NCI-H345 (cell line): ENCODE measurements around the gene KCNMA1.

Source experiments
- DNase-seq: peaks from one replicate; lab custom pipeline; 2025; lab: John Stamatoyannopoulos, UW

Gene KCNMA1

DNA sequence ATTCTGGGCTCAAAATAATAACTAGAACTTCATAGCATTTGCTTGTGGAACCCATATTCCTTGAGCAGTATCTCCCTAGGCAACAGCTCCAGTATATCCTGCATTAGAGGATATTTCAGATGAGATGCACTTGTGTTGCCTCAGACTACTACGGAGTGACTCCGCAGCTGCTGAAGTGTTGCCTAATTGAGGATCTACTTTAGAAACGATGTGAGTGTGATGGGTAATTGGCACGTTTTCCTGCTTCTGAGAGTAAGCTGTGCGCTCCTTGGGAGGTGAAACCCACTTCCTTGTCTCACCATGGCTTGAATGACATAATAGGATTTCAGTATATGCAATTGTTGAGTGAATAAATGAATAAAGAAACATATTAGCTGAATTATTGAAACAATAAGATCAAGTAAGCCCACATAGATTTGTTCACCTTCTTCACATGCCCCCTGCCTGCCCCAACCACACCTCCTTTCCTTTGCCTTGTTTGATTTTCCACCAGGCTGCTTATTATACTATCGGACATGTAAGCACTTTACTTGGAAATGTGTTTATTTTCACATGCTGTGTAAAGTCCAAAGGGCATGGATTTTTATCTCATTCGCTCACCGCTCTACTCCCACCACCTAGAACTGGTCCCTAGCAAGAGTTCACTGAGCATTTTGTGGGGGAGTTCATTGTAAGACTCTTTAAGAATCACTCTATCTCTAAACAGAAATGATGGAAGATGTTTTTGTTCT is 303.8 kb downstream of the KCNMA1 start:
- peak; percentile 51 for DNase-seq

DNA sequence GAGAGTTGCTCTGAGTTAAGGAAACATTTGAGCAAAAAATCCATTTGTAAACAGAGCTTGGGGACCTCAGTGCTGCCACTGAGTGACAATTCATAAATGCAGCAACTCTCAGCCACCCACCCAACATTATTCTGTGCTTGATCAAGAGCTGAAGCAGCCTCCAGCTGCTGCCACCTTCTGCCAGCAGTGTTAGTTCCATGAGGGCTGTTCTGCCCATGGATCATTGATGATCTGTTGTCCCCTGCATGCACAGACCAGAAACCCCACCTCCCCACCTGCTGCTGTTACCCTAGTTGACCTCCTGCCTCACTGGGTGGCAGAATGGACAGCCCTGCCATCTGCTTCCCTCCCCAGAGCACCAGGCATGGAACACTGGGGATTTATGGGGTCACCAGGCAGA is 305.4 kb downstream of the KCNMA1 start:
- DNase-seq = no peak

DNA sequence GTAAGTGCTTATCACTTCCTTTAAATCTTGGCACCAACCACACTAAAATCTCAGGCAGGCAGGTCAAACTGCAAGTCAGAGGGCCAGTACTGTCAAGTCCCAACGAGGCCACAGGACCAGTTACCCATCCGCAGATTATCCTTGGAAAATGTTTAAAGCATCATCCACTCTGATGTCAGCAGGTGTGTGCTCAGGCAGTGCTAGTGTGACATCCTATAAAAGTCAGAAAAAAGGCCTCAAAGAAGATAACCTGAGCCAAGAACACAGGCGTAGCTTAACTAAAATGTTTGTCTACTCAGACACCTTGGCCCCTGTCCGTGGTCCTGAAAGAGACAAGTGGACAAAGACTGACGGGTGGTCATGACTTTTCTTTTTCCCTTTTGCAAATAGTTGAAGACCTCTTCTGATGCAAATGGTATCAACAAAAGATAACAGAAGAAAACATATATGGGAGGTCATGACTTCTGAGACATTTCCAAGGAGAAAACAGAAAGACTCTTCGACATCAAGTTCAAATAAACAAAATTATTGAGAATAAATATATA is 309.3 kb downstream of the KCNMA1 start:
- DNase-seq = no peak

DNA sequence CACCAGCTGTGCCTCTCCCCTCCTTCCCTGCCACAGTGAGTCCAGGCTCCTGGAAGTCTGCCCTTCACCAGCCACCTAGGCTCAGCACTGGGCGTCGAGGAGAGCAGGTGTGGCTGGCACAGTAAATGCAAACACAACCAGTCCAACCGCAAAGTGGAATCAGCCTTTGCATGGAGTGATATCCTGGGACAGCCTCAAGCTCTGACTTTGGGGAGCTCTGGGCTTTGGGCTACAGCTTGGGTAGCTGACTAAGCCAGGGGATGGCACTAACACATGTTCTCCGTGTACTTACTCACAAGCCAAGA is 312.4 kb downstream of the KCNMA1 start:
- DNase-seq = peak; percentile 37

DNA sequence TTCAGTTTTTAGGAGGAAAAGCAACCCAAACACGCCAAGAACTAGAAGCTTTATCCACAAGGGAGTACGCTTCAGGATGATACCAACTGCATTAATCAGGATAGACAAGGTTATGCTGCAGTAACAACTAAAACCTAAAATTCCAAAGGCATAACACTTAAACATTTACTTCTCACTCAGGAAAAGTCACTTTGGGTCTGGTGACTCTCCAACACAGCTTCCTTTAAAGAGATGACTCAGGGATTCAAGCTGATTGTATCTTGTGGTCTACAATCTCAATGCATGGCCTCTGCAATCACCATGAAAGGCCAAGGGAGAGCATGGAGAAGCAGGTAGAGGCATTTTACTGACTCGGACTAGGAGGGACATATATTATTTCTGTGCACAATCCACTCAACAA is 315.8 kb downstream of the KCNMA1 start:
- DNase-seq = no peak

DNA sequence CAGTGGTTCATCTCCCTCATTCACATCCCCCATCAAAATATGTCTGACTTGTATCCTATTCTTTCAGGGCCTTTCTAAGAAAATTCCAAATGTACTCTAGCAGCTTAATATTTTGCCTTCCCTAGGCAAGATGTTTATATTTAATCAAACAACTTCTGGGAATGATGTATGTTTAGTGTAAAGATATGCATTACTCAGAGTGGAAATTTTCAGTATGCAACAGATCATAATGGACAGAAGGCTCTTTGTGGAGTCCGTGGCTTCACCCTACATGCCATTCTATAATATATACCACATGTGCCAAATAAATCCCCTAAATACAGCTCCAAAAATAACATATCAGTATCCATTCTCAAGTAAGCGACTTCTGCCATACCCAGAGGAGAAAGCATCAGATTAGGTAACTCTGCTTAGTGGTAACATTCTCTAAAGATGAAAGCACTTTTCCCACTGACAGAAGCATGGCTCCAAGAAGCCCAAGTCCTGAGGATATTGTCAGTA is 316.6 kb downstream of the KCNMA1 start:
- no peak for DNase-seq

DNA sequence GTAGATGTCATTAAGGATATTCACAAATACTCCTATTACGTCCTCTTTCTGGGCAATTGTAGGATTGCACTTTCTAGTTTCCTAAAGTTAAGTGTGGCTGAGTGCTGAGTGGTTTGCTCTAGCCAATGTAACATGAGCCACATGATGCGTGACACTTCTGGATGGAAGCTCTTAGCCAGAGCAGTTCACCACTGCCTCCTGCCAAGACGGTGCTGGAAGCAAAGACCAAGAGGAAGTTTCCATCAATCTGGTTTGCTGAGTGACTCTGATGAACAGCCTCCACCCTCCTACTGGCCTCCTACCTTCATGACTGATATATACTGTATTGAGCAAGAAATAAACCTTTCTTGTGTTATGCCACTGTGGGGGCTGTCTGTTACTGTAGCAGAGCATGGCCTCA is 318.1 kb downstream of the KCNMA1 start:
- DNase-seq = no peak

DNA sequence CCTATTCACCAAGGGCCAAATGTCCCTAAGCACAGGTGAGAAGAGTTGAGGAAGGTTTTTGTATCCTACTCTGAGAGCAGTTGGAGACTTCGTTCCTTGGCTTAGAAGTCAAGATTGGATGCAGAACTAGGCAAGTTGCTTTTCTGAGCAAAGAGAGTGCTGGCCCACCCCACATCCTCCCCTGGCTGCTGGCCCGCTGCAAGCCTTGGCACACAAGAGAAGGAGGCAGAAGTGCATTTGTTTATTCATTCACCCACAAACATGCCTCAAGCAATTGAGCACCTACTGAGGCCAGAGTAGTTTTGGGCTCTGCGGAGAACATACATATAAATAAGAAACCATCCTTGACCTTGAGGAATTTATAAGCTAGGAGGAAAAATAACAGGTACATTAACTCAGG is 318.9 kb downstream of the KCNMA1 start:
- DNase-seq = no peak

DNA sequence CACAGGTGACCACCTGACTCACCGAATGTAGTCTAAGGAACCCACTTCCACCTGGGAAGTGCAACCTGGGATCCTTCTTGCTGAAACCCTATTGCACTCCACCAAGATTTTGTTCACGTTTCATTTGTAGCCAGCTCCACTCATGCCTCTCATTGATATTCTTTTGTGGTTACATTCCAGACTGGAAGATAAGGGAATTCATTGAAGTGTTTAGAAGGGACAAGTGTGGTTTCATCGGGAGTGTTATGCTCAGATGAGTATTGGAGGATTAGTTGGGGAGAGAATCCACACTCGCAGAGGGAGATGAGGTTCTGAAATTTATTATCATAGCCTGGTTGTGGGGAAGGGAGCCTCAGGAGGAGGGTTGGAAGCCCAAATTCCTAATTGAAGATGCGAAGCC is 320.4 kb downstream of the KCNMA1 start:
- no peak for DNase-seq

DNA sequence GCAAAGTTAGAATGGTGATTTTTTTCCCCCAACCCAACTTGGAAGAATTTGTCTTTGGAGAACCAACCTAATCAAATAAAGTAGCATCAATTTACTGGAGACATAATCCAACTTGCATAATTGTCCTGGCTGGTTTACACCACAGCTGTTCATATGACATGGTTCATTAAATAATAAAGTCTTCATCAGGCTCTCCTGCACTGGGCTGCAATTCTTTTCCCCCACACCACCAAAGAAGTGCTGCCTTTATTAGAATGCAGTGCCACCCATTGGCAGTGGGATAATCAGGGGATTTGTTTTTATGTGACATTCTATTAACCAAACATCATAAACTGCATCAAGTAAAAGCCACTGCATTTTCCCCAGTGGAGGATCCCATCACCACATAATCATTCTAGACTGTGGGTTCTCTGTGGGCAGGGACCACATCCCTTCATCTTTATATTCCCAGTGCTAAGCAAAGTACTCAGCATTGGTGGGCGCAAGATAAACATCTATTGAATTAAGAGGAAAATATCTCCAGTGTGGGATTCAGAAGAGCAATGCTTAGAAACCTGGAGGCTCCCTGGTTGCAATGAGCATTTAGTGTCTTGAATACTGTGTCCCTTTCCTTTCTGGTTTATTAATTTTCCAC is 322.0 kb downstream of the KCNMA1 start:
- no peak for DNase-seq

DNA sequence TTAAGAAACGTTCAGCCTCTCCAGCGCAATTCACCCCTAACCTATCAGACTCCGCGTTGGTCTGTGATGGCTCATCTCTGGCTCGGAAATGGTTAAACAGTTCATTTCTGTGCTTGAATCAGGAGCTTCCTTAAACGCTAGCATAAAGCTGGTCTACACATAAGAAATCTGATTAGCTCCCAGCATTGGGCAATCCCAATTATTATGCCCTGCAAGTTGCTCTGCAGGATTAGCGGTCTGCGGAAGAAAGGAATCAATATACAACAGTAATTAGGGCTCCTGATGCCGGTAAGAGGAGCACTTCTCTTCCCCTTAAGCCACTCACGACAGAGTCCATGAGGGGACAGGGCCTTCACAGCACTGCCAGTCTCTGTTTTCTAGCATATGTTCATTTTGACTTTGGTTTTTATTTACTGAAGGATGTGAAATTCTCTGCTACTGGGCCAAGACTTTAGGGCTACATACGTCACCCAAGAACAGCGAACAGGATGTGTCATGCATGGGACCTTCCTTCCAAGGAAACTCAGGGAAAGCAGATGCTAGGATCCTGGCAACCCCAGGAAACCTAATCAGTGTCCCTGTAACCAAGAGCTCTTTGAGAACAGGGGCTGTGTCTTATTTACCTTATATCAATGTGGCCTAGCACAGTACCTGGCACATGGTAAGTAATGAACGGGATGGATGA is 324.4 kb downstream of the KCNMA1 start:
- DNase-seq = no peak

DNA sequence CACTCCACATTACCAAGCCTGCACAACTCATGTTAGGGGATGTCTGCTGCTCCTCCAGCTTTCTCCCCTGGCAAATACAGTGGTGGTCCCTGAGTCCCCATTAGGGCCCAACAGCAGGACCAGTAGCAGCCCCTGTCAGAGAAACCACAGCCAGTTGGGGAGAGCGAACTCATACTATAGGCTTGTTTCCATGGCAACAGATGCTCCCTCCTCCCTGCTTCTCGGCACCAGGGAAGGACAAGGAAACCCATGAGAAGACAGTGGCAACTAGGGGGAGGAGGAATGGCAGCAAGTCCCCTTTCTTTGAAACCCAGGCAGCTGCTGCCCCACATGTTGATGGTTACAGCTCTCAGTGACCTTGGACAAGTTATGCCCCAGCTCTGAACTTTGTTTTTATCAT is 326.4 kb downstream of the KCNMA1 start:
- no peak for DNase-seq

DNA sequence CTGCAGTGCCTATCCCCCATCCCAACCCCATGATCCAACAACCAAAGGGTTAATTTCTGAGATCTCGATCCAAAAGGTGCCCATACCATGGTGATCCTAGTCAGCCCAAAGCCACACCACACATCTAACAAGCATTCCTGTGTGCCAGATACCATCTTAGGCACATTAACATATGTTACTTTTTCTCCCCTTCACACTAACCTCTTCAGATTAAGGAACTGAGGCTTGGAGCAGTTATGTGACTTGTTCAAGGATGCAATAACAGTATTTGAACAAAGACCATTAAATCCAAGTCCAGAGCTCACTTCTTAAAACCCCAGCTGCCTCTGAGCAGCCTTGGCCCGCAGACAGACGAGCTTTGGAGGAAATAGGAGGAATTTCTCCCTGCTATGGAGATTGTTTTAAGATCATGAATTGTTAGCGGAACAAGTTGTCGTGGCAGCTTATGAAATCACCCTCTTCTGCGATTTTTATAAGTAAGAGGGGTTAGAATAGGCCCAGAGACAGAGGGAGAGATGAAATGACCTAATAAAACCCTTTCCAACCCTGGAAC is 327.2 kb downstream of the KCNMA1 start:
- no peak for DNase-seq

DNA sequence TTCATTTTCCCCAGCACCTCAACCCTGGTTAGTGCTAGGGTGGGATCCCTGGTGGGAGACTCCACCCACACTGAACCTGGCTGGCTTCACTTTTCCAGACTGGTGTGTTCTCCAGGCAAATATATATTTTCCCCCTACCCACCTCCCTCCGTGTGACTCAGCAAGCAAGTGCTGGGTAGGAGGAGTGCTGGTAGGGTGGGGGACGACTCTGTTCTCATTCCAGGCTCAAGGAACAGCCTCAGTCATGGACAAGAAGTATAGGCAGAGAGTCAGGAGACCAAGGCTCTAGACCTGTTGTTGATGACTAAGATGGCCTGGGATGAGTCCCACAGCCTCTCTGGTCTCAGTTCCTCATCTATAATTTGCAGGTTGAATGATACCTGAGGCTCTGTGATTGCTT is 328.1 kb downstream of the KCNMA1 start:
- DNase-seq = no peak

DNA sequence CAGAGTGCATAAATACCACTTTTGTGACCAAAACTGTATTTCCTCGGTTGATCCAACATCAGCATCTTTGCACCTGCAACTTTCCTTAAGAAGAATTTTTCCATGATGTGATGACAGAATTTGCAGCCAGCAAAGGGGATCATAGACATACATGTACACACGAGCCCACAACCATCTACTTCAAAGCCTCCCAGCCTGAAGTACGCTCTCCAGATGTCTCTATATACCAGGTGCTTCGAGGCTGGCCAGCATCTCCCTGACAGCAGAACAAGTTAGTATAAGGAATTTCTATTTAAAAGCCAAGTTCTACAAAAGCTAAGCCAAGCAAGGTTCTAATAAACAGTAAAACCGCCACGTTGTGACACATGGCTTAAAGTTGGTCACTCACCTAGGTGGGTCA is 328.5 kb downstream of the KCNMA1 start:
- no peak for DNase-seq

DNA sequence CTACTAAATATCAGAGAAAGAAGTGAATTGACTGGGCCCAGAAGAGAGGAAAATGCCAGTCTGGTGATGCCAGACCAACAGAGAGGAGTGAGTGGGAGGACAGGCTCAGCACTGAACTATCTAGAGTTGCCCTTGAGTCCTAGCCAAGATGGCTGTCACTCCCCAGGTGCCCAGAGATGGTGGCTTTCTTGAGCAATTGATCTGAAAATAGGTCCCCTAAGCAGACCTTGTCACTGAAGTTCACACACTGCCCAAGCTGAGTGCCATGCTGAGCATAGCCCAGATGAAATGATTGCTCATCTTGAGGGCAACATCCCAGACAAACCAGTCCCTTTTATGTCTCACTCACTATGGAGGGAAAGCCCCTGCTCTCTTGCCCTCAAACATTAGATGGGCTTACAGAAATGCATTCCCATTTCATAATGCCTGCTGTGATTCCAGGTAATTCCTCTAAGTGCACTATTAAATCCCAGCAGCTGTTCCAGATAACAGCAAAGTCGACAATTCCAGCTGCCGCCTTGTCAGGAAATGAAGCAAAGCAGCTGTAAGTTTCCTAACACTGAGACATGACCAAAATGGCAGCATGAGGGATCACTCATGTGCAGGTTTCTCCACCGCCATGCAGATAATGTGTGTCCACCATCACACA is 329.4 kb downstream of the KCNMA1 start:
- no peak for DNase-seq

DNA sequence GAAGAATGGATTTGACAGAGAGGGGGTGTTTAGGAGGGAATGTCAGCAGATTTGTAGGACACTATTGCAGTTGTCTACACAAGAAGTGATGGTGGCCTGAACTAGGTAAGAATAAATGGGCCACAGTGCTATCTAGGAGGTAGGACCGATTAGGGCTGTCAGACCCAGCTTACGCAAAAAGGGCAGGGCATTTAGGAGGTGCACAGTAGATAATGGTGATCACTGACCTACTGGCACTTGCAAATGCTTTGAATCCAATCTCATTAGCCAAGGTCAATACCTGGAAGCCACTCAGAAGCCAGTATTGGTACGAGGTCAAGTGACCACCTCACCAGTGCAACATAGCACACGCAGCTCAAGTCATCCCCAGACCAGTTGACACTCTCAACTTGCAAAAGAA is 330.9 kb downstream of the KCNMA1 start:
- DNase-seq = no peak

DNA sequence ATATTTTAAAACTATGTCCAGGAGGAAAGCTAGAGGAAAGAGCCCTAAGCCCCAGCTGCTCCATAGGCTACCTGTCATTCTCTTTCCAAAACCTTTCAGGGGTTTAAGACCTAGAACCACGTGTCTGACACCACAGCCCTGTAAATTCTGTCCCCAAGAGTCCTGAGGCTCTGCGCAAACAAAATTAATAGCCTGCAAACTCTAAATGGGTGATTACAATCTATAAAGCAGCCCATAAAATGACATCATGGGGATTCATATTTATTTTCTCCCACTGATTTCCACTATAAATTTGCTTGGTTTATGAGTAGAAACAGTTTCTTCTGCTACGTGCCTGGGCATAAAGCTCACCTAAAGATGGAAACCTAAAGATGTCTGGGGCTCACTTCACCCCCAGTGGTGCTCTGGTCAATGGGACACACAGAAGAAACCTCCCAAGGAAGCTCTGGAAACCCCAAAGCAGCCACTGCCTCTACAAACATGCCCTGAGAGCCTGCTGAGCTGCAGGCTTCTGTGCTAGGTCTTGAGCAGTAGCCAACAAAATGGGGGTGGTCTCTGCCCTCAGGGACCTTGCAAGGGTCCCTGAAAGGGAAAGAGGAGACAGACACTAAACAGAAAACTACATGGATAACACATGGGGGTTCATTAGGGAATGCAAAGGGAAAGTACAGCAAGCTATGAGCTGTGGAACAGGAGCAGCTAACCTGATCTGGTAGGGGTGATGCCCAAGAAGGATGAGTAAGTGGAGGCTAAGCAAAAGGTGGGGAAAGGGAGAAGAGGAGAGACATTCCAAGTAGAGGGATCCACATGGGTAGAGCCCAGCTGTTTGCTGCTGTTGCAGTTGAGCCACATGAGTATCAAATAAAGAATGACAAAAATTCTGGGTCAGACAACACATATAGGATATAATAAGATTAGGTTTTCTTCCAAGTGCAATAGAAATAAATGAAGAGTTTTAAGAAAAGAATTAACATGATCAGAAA is 331.7 kb downstream of the KCNMA1 start:
- no peak for DNase-seq

DNA sequence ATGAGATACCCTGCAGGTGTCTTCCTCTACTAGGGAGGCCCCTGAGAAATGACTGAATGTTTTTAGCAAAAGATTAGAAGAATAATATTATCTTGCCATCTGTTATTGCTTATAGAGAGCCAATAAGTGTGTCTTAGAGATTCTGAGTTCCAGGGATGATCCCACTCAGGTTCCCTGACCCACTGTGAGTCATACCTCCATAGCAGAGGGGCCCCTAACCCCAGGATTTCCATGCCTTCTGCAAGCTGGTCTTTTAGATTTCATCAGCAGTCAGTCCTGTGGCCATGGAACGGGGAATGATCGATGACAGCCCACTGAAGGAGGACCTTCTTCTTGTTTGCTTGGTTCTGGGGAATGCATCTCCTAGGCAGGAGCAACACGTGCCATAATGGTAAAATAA is 333.4 kb downstream of the KCNMA1 start:
- no peak for DNase-seq

DNA sequence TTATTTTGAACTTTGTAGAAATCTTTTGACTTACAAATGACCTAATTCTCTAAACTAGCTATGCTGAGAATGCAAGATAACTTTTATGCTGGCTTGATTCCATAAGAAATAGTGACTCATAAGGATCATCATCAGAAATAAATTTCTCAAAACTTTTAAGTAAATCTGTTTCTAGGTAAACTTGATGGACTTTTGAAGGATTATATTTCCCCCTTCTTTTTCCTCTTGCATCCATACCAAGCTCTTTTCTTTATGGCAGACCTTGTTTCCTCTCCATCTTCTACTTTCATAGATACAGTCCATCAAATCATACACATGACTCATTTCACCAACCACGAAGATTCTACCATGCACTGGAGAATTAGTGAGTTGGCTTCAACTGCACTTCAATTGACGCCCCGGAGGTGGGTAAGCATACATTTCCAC is 336.3 kb downstream of the KCNMA1 start:
- no peak for DNase-seq

DNA sequence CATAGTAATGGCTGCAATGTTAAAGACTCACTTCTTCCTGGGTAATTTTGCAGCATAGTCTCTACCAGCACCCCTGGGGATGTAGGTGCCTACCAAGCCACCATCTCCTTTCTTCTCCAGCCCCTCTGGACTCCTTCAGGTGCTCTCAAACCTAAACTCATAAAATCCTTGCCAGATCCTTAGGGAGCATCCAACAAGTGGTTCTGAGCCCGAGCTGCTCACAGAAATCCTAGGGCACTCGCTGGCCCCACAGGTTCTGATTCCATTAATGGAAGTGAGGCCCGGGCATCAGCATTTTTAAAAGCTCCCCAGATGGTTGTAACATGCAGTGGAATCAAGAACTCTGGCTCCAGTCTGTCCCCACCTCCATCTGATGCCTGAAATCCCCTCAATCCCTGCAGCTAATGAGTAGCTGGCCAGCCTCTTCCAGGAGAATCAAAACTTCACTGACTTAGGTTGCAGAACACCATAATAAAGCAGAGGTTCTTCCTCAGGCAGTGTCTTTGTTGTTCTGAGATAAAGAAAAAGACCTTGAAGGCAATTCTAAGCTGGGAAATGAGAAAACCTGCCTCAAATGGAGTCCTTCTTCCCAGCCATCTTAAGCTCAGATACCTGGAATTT is 336.8 kb downstream of the KCNMA1 start:
- DNase-seq = no peak
